Panc1 (cell line): ENCODE measurements around the gene ENO1. TPM values are rescaled to one million over a fixed set of nuclear protein-coding genes. Genes with fewer than 3 reads are reported as not detected.

Experiments
- ATAC-seq: fragments of 200-7000 bp; cut with Tn5 transposase; 2 replicates; pipeline ENCODE4 v1.9.1; 2020; ENCODE audit warnings: mild to moderate bottlenecking, moderate library complexity
- BruUV-seq: library from RNA; stranded (reverse); fragments of 400-500 nt; replicated peaks from 2 replicates; lab custom pipeline; 2021; lab: Mats Ljungman, UMichigan
- CTCF ChIA-PET: fragments of 300-600 bp; sonication (Branson Sonifier 250); formaldehyde crosslinking; loops from one replicate; lab custom pipeline; 2022; ENCODE audit warnings: antibody characterized with exemption; lab: Charles Lee
- POLR2A ChIA-PET: fragments of 300-600 bp; sonication (Branson Sonifier 250); formaldehyde crosslinking; loops from one replicate; lab custom pipeline; 2022; ENCODE audit warnings: antibody characterized with exemption; lab: Charles Lee
- DNase-seq: peaks from one replicate; pipeline ENCODE4 v3.0.0-alpha.2; 2010; ENCODE audit warnings: low read depth, low spot score
- H3K27ac ChIP-seq: 2 replicates; pipeline ENCODE4 v1.5.1; 2011; ENCODE audit warnings: mild to moderate bottlenecking, low read length, inconsistent platforms
- H3K27me3 ChIP-seq: fragments of 200-500 bp; sonication (Bioruptor generic); 2 replicates; pipeline ENCODE4 v1.6.0; 2014; ENCODE audit warnings: low read length, inconsistent platforms; ENCODE audit not compliant: control insufficient read depth, insufficient read depth
- H3K36me3 ChIP-seq: fragments of 200-500 bp; sonication (Bioruptor generic); 2 replicates; pipeline ENCODE4 v1.5.1; 2014; ENCODE audit warnings: inconsistent platforms, mild to moderate bottlenecking, low read length, moderate library complexity; ENCODE audit not compliant: control insufficient read depth, insufficient read depth
- H3K4me1 ChIP-seq: 2 replicates; pipeline ENCODE4 v1.5.1; 2011; ENCODE audit warnings: inconsistent platforms, mild to moderate bottlenecking, low read length, moderate library complexity; ENCODE audit not compliant: control insufficient read depth, insufficient read depth
- H3K4me3 ChIP-seq, 2 experiments: 2 replicates each; pipeline ENCODE4 v1.5.1; 2011 to 2012; ENCODE audit warnings: low read depth in 2 of 2, low read length in 2 of 2, mild to moderate bottlenecking in 2 of 2, inconsistent platforms in 1 of 2, moderate library complexity in 1 of 2
- H3K9me3 ChIP-seq: fragments of 200-500 bp; sonication (Bioruptor generic); 2 replicates; pipeline ENCODE4 v1.5.1; 2014; ENCODE audit warnings: low read depth, mild to moderate bottlenecking, inconsistent platforms, low read length, moderate library complexity; ENCODE audit not compliant: control insufficient read depth, insufficient read depth
- POLR2AphosphoS5 ChIP-seq: IDR thresholded peaks from 2 replicates; pipeline ENCODE4 v1.6.1; 2012; ENCODE audit warnings: mild to moderate bottlenecking, low read depth, low read length, moderate library complexity
- SIN3A ChIP-seq: IDR thresholded peaks from 2 replicates; pipeline ENCODE4 v1.6.1; 2012; ENCODE audit warnings: low read depth, mild to moderate bottlenecking, low read length, moderate library complexity, borderline replicate concordance; ENCODE audit not compliant: insufficient read depth
- TCF7L2 ChIP-seq: IDR thresholded peaks from 2 replicates; pipeline ENCODE4 v1.6.1; 2011; ENCODE audit warnings: mild to moderate bottlenecking, low read depth, low read length, inconsistent platforms
- in situ Hi-C: cut with HindIII; loops from 2 replicates; pipeline ENCODE4 v1.10.0; 2016; ENCODE audit warnings: low sequenced_read_pairs, low pct_unique_long_range_greater_than_20kb
- intact Hi-C: fragments of 100-400 bp; cut with micrococcal nuclease; formaldehyde crosslinking; loops from one replicate; pipeline ENCODE4 v1.10.0; 2022; ENCODE audit not compliant: unreplicated experiment
- total RNA-seq: library from RNA; stranded (reverse); gene quantifications from one replicate; pipeline ENCODE4 v1.2.1, GENCODE V29; 2021; ENCODE audit not compliant: unreplicated experiment
- TF ChIP-seq, protein P1 (sequence below): fragments of 450-650 bp; IDR thresholded peaks from 2 replicates; pipeline ENCODE4 v1.5.1; 2017; ENCODE audit warnings: mild to moderate bottlenecking
- TF ChIP-seq, protein P2 (sequence below), 2 experiments: IDR thresholded peaks; 2 replicates each; pipeline ENCODE4 v1.6.1; 2011 to 2012; ENCODE audit warnings: low read depth in 2 of 2, control low read depth in 1 of 2, low read length in 1 of 2, mild to moderate bottlenecking in 1 of 2, moderate library complexity in 1 of 2; ENCODE audit not compliant: insufficient read depth in 1 of 2

Gene ENO1
- total RNA-seq, 1 experiment from 2014 or later: 2,480 TPM

DNA sequence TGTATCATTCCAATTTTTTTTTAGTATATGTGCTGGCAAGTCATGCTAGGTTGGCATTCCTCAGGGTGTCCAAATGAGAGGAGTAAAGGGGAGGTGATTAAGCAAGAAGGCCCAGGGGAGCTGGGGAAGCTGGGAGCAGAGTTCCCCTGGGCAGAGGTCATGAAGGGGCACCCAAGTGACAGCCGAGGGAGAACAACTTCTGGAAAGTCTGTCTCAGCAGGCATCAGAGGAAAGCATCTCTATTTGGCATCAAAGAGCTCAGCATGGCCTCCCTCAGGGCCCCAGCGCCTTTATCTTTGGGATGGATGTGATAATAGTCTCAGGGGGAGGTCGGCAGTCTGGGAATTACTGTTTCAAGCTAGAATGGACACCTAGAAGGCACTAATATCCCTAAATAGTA is 5.0 kb upstream of the ENO1 start:
- in situ Hi-C loops (no loop called here), intact Hi-C loops (no loop called here)
- DNase-seq: no peak
- H3K4me1 ChIP-seq: peaks cover 30% of the 10 kb centered on the region
- no peaks in the 10 kb centered on the region for H3K27me3 ChIP-seq
- no peaks in the 10 kb centered on the region for H3K36me3 ChIP-seq
- H3K27ac ChIP-seq: peak overlapping the region; percentile 64
- TF ChIP-seq TCF7L2 (no peak), SIN3A (no peak), POLR2AphosphoS5 (no peak)
- TF ChIP-seq, protein P1, sequence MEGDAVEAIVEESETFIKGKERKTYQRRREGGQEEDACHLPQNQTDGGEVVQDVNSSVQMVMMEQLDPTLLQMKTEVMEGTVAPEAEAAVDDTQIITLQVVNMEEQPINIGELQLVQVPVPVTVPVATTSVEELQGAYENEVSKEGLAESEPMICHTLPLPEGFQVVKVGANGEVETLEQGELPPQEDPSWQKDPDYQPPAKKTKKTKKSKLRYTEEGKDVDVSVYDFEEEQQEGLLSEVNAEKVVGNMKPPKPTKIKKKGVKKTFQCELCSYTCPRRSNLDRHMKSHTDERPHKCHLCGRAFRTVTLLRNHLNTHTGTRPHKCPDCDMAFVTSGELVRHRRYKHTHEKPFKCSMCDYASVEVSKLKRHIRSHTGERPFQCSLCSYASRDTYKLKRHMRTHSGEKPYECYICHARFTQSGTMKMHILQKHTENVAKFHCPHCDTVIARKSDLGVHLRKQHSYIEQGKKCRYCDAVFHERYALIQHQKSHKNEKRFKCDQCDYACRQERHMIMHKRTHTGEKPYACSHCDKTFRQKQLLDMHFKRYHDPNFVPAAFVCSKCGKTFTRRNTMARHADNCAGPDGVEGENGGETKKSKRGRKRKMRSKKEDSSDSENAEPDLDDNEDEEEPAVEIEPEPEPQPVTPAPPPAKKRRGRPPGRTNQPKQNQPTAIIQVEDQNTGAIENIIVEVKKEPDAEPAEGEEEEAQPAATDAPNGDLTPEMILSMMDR: no peak
- TF ChIP-seq, protein P2, sequence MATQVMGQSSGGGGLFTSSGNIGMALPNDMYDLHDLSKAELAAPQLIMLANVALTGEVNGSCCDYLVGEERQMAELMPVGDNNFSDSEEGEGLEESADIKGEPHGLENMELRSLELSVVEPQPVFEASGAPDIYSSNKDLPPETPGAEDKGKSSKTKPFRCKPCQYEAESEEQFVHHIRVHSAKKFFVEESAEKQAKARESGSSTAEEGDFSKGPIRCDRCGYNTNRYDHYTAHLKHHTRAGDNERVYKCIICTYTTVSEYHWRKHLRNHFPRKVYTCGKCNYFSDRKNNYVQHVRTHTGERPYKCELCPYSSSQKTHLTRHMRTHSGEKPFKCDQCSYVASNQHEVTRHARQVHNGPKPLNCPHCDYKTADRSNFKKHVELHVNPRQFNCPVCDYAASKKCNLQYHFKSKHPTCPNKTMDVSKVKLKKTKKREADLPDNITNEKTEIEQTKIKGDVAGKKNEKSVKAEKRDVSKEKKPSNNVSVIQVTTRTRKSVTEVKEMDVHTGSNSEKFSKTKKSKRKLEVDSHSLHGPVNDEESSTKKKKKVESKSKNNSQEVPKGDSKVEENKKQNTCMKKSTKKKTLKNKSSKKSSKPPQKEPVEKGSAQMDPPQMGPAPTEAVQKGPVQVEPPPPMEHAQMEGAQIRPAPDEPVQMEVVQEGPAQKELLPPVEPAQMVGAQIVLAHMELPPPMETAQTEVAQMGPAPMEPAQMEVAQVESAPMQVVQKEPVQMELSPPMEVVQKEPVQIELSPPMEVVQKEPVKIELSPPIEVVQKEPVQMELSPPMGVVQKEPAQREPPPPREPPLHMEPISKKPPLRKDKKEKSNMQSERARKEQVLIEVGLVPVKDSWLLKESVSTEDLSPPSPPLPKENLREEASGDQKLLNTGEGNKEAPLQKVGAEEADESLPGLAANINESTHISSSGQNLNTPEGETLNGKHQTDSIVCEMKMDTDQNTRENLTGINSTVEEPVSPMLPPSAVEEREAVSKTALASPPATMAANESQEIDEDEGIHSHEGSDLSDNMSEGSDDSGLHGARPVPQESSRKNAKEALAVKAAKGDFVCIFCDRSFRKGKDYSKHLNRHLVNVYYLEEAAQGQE (IDR thresholded peaks at IDR 0.05; ENCODE audit: insufficient read depth in 1 of 2, low read depth in 2 of 2, low read length in 1 of 2): no peak
- BruUV-seq: no TSS peak
- ATAC-seq: no peak
- H3K9me3 ChIP-seq: no peaks in the 10 kb centered on the region
- no peak overlapping the region for H3K4me3 ChIP-seq
- POLR2A ChIA-PET: interaction anchor here (0.6 kb wide), 1 partner anchor 9 kb away, joined by 7 read pairs; no protein-coding TSS in a partner anchor
- CTCF ChIA-PET: no interaction called here

DNA sequence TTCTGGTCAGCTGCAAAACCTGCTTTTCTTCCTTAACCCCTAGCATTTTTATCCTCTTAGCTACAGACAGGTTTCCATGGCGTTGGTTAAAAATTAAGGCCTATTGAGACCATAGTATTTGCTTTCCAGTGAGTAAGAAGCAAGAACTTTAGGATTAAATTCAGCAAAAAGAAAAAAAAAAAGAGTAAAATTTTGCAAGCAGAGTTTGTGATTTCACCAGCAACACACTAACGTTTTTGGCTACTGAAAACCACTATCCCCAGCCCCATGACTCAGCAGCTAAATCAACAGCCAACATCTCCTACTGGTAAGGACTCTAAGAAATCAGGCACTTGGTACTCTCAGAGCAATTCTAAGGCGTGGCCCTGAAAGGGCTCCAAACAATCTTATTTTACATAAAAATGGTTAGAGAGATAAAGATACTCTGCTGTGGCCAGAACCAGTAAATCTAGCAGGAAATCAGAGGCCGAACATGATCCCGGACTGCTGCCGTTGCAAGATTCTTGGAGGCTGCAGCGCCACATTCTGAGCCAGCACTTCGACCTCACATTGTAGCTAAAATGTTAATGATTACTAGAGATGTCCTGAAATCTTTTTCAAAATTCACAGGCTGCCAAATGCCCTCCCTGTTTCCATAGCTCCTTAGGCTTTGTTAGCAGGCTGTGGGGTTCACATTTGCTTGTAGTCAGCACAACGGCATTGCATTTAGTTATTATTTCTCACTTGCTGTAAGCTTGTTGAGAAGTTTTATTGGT is 1.6 kb upstream of the ENO1 start:
- DNase-seq (peak; percentile 75), ATAC-seq (no peak)
- BruUV-seq: TSS peak; percentile 93
- H3K4me1 ChIP-seq: peaks cover 32% of the 10 kb centered on the region
- H3K27me3 ChIP-seq: no peaks in the 10 kb centered on the region
- intact Hi-C loops: no loop called here
- no peaks in the 10 kb centered on the region for H3K9me3 ChIP-seq
- peak overlapping the region; percentile 100 for H3K27ac ChIP-seq
- no peak for TF ChIP-seq TCF7L2
- TF ChIP-seq POLR2AphosphoS5: no peak
- TF ChIP-seq, protein P2 (IDR thresholded peaks at IDR 0.05; ENCODE audit: insufficient read depth in 1 of 2, low read depth in 2 of 2, low read length in 1 of 2): no peak
- no peak for TF ChIP-seq SIN3A
- TF ChIP-seq, protein P1: no peak
- H3K36me3 ChIP-seq: peaks cover 9% of the 10 kb centered on the region; the same call in 1 of the 2 replicates
- CTCF ChIA-PET: interaction anchor here (1.1 kb wide), 1 partner anchor 125 kb away, joined by 5 read pairs; no protein-coding TSS in a partner anchor
- POLR2A ChIA-PET: interaction anchor here (0.6 to 1.3 kb wide), 3 partner anchors 27 to 820 kb away, joined by 3 to 6 read pairs (median 4); no protein-coding TSS in a partner anchor
- in situ Hi-C loops: no loop called here
- peak overlapping the region; percentile 94 to 97 for H3K4me3 ChIP-seq
